GM21515 (cell line): ENCODE results near the gene PEBP1.

ENCODE experiments used
- ATAC-seq: cut with Tn5 transposase; IDR thresholded peaks from one replicate; pipeline ENCODE4 v1.9.1; 2021; ENCODE audit not compliant: unreplicated experiment

PEBP1 gene

GRCh38 chr12:118190266-118190665, 54.3 kb downstream of the PEBP1 start:
- no peak for ATAC-seq

- ATAC-seq: no peak
These were observed 57.6 kb downstream of the PEBP1 start for GRCh38 chr12:118193477-118193876.

- no peak for ATAC-seq
These were observed 58.0 kb downstream of the PEBP1 start for GRCh38 chr12:118193958-118194357.
